NCI-H2227 (cell line): ENCODE measurements around the gene ERGIC1.
"Not testable (repeated sequence)": the region's sequence is repeated elsewhere in the genome, so short reads cannot be mapped to it uniquely, and the experiment has no call there.

Experiments
- DNase-seq: peaks from one replicate; lab custom pipeline; 2025; ENCODE audit not compliant: unreplicated experiment; lab: John Stamatoyannopoulos, UW

Gene ERGIC1

DNA sequence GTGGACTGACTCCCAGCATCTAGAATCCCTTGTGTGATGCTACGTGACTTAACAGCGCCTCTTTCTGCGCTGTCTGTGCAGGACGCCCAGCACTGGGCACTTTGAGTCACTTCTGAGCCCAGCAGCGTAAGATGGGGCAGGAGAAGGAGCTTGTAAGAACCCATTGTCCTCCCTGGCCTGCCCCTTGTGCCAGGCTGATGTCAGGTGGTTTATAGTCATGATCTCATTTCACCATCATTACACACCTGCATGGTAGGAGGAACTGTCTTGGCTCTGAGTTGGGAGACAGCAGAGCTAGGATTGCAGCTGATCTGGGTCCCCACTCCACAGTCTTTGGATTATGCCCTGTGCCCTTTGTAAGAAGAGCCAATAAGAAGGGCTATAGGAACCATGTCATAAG is 12.2 kb downstream of the ERGIC1 start:
- DNase-seq = no peak

GRCh38 chr5:172846677-172847076 is 12.6 kb downstream of the ERGIC1 start:
- DNase-seq = no peak

GRCh38 chr5:172847584-172847983 is 13.5 kb downstream of the ERGIC1 start:
- DNase-seq = not testable (repeated sequence)

GRCh38 chr5:172848419-172848818 is 14.4 kb downstream of the ERGIC1 start:
- no peak for DNase-seq

- DNase-seq = no peak
Measured at GRCh38 chr5:172849606-172850453, 15.8 kb downstream of the ERGIC1 start.

DNA sequence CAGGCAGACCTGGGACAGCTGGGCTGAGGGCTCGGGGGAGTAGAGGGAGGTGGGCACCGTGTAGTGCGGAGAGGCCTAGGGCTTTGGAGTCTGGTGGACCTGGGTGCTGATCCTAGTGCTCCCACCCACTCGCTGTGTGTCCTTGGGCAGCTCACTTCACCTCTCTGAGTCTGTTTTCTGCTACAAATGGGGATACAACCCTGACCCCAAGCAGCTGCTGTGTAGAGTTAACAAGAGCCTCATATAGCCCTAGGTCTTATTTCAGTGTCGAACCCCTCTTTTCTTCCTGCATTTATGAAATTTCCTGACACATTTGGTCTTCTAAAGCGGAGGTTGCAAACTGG is 16.4 kb downstream of the ERGIC1 start:
- no peak for DNase-seq

GRCh38 chr5:172851254-172851653 is 17.2 kb downstream of the ERGIC1 start:
- not testable (repeated sequence) for DNase-seq

GRCh38 chr5:172852490-172853354 is 18.7 kb downstream of the ERGIC1 start:
- no peak for DNase-seq

GRCh38 chr5:172853355-172853975 is 19.4 kb downstream of the ERGIC1 start:
- DNase-seq = no peak

DNA sequence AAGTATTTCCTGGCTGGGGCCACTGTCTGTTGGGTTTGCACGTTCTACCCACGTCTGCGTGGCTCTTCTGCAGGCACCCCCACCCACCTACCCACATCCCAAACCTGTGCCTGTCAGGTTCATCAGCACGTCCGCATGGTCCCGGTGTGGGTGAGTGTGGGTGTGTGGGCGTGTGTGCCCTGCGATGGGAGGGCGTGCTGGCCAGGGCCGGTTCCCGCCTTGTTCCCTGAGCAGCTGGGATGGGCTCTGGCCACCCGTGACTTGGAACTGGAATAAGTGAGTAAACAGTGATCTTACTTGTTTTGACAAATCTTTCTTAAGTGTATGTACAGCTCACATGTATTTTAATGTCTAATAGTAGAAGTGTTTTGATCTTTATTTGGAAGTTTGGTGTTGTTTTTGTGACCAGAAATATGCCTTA is 20.4 kb downstream of the ERGIC1 start:
- DNase-seq = no peak

- no peak for DNase-seq
Measured at GRCh38 chr5:172854971-172855370, 20.9 kb downstream of the ERGIC1 start.

- no peak for DNase-seq
Measured at GRCh38 chr5:172855597-172856292, 21.7 kb downstream of the ERGIC1 start.

GRCh38 chr5:172856336-172856735 is 22.3 kb downstream of the ERGIC1 start:
- no peak for DNase-seq

DNA sequence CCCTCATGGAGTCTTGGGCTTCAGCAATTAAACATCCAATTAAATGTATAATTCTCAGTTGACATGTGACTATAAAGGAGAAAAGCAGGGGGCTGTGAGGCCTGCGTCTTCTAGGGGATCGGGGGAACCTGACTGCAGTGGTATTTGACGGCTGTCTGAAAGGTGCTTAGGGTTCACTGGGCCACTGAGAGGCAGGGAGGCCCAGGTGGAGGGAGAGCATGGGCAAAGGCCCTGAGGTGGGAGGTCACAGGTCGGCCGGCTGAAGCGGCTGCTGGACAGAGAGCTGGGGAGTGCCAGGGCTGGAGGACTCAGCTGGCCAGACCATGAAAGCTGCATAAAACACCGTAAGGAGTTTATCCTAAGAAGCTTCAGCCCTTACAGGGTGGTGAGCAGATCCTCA is 23.9 kb downstream of the ERGIC1 start:
- DNase-seq = no peak

GRCh38 chr5:172858511-172858989 is 24.5 kb downstream of the ERGIC1 start:
- no peak for DNase-seq

DNA sequence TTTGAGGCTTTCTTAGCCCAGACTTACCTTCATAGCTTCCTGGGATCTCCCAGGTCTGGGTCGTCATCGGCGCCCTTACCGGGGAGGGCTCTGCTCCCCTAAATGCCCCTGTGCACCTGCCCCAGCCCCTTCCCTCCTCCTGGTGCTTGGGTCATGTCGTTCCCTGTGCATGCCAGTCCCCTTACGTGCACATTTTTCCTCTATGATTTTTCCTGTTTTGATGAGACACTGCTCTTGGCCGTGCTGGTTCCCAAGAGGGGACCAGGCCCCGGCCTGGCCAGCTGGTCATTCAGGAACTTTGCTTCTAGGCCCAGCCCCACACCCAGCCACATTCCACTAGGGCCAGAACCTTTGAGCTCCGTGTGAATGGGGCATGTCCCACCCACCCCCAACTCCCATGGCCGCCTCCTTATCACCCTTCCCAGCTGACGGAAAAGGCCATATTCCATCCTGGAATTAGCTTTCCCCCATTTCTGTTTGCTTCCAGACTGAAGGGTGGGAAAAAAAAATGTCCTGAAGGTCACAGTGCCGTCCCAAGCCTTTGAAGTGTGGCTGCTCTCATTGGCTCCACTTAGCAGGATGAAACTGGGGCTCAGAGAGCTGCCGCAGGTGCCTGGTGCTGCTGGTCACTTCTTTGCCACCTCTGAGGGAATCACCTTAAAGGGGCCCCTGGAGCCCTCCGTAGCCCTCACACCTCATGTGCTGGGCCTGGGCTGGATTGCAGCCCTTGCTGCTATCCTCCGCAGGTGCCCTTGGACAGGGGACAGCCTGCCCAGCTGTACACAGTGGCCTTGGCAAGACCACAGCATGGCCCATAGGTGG is 25.1 kb downstream of the ERGIC1 start:
- no peak for DNase-seq

GRCh38 chr5:172859966-172860365 is 25.9 kb downstream of the ERGIC1 start:
- no peak for DNase-seq

DNA sequence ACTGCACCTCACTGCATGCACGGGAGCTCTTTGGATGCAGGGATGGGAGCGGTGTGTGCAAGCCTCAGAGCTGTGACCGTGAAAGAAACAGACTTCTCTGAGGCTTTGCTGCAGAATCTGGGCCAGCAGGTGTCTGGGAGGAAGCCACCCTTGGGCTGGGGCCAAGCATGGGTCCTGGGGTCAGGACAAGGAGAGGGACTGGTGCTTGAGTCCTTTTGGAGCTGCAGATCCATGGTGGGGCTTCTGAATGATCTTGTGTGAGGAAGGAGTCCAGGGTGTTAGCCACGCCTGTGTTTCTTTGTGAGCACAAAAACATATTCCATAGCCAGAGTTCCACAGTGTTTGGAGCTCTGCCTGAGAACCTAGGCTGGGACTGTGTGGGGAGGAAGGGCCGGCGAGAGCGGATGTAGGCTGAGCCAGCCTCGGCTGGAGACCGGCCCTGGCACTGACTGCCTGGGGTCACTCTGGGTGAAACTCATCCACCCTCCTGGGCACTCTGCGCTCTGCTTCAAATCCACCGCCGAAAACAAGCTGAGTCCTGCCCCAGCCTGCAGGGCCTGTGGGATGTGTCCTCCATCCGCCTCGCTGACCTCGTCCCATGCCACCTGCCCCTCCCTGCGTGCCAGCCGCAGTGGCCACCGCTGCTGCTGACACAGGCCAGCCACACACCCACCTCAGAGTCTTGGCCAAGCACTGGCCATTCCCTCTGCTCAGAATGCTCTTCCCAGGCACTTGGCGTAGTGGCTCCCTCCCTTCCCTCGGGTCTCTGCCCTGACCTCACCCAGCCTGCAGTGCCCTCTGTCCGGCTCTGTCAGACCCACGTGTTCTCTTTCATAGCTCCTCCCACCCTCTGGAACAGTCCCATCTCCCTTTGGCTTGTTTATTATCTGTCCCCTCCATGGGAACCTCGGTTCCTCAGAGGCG is 26.7 kb downstream of the ERGIC1 start:
- no peak for DNase-seq

GRCh38 chr5:172861461-172861860 is 27.4 kb downstream of the ERGIC1 start:
- no peak for DNase-seq
